Measurements from ENCODE around the gene ATRN.

ATRN gene

DNA sequence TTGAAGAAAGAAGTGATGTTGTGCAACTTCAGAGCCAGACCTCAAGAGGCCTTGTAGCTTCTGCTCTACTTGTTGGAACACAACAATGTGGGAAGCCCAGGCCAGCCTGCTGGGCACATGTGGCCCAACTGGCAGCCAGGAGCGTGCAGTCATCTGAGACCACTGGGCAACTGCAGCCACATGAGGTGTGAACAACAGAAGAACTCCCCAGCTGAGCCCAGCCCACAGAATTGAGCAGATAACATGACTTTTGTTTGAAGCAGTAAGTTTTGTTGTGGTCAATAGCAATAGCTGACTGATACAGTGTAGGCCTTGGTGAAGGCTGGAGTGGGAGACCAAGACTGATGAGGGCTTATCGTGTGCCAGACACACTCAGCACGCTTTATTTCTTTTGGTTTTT is 219.6 kb downstream of the ATRN start:
- in situ Hi-C loops (cut with HindIII; ENCODE audit: low sequenced_read_pairs): no loop called here

DNA sequence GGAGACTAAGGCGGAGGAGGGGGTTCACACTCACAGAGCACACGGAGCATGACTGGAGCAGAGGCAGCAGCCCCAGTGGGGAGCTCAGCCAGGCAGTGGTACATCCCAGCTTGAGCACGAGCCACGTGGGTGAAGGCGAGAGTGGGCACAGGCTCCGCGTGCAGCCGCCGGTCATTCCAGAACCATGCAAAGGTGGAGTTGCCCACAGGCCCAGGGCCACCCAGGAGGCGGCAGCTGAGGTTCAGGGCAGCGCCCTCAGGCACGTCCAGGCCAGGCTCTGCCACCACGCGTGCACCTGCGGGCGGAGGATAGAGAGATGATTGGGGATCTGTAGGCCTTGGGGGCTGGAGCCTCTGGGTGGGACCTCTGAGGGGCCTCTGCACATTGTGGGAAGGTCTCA is 220.5 kb downstream of the ATRN start:
- in situ Hi-C loops (cut with HindIII; ENCODE audit: low sequenced_read_pairs): no loop called here

DNA sequence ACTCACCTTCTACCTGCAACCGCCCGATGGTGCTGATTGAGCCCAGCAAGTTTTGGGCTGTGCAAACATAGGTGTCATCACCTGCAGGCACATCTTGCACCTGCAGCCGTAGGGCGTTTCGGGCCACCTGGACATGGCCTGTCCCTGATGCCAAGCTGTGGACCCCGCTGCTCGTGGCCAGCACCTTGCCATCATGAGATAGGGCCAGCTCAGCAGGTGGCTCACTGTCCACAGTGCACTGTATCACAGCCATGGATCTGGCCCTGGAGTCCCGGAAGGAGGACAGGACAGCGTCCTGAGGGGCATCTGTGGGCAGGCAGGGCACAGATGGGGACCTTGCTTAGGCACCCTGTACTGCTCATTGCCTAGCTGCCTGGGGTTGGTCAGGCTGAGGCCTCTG is 221.1 kb downstream of the ATRN start:
- in situ Hi-C loops (cut with HindIII; ENCODE audit: low sequenced_read_pairs): no loop called here

DNA sequence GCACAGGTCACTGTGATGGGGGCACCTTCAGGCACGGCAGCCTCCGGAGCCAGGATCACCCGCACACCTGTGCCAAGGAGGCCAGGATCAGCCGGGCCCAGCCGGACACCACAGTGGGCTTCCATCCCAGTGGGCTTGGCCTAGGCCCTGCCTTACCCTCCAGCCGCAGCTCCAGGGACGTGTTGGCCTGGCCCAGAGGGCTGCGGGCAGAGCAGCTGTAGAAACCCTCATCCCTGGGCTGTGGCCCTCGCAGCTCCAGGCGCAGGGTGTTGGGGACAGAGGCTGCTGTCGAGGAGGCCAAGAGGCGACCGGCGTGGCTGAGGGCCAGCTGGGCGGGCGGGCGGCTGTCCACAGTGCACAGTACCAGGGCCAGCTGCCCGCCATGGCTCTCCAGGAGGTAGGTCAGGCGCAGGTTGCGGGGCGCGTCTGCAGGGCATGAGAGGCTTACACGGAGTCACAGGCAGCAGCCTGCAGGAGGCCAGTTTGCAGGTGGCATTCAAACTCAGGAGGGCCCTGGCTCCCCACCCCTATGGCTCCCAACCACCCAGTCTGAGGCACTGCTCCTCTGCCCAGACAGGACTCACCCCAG is 222.0 kb downstream of the ATRN start:
- in situ Hi-C loops (cut with HindIII; ENCODE audit: low sequenced_read_pairs): no loop called here

DNA sequence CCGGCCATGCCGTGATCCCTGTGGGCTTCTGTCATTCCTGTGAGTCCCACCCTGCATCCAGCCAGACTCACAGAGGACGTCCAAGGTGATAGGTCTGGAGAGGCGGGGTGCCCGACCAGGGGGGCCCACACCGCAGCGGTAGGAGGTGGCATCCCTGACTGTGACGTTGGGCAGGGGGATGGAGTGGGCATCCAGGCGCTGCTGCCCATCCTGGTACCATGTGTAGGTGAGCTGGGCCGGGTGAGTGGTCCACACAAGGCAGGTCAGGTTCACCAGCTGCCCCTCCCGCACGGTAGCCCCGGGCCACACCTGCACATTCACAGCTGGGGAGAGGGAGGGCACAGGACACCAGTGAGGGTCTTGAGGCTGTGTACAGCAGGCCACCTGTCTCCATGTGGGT is 222.6 kb downstream of the ATRN start:
- in situ Hi-C loops (cut with HindIII; ENCODE audit: low sequenced_read_pairs): no loop called here

DNA sequence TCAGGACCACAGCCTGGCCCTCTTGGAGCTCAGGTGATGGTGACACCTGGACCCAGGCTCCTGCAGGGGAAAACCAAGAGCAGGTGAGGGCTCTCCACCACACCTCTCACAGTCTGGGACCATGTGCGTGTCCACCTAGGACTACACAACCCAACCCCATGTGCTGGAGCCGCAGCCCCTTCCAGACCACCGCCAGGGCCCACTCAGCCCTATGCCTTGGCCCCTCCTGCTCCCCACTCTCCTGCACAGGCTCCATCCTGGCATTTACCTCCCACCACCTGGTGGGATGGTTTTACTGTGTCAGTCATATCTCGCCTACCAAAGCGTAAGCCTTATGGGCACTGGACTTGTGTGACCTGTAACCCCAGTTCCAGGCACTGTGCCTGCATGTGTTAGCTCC is 224.0 kb downstream of the ATRN start:
- in situ Hi-C loops (cut with HindIII; ENCODE audit: low sequenced_read_pairs): no loop called here

DNA sequence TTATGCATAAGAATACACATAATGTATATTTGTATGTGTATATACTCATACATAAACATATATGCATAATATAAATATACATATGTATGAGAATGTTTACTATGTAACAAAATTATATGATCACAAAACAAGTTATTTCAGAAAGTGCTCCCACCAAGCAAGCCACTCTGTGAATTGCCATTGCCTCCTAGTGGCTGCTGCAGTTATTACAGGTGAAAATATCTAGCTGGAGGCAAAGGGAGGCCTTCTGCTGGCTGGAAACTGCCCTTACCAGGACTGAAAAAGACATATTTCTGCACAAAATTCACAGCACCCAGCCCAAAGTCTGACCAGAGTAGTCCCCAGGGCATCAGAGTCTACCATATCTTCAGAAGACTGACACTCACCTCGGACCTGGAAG is 225.4 kb downstream of the ATRN start:
- in situ Hi-C loops (cut with HindIII; ENCODE audit: low sequenced_read_pairs): no loop called here

DNA sequence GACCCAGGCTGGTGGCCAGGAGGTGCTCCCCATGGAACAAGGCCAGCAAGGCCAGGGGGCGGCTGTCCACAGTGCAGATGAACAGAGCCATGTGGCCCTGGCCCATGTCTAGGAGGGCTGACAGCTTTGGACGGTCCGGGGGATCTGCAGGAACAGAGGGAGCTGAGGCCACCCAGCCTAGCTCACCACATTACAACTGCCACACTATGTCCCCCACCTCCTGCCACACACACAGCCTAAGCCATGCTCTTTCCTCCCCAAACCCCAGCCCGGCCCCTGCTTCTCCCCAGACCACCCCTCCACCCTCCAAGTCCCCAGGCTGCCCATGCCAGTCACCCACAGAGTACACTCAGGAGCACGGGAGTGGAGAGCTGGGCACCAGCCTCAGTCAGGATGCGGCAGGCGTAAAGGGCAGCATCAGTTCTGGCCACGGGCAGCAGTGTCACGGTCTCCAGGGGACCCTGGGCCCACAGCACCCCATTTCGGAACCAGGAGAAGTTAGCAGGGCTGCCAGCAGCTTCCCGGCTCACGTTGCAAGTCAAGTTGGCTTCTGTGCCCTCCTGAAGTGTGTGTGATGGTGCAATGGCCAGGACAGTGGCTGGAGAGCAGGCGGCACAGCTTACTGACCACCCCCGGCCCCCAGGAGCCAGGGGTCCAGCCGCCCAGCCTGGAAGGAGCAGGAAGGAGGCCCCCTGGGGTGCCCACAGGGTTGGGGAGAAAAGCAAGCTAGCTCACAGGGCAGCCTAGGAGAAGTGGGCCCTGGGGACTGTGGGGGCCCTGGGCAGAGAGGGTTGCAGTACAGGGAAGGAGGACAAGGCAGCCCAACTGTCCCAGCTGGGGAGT is 226.1 kb downstream of the ATRN start:
- in situ Hi-C loops (cut with HindIII; ENCODE audit: low sequenced_read_pairs): no loop called here

DNA sequence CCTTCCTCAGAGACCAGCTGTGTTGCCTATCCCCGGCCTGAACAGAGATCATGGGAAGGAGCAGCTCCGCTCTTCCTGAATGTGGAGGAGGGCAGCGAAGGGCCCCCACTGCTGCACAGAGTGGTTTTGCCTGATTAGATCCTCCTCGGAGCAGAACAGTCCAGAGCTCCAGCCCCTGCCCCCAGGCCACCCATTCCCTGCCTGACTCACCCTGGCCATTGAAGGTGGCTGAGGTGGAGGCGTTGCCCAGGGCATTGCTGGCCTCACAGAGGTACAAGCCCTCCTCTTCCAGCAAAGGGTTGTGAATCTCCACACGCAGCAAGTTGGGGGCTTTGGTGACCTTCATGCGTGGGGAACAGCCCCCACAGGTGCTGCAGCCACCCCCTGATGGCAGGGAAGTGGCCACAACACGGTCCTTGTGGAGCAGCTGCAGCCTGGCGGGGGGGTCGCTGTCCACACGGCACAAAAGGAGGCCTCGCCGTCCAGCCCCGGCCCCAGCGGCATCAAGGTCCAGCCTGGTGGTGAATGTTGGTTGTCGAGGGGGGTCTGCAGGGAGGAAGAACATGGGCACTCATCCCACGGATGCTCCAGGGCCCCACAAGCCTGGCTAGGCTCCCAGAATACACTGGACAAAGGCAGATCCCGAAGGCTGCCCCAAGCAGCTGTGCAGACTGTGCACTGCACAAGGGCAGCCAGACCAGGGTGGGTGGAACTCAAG is 226.9 kb downstream of the ATRN start:
- in situ Hi-C loops (cut with HindIII; ENCODE audit: low sequenced_read_pairs): no loop called here

DNA sequence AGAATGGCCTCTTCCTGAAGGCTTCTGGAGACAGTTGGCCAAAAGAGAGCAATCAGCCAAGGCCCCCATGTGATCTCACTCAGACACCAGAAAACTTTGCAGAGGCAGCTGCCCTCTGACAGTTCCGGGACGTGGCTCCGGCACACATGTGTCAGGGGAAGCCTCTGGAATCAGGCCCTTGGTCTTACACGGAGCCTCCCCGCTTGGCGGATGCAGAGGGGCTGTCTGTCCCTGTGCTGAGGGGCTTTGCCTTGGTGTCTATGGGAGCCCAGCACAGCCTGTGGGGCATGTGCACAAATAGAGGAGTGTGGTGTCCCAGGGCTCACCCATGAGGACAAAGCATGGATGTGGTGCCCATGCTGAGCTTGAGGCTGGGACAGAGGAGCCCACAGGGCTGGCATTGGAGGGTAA is 227.8 kb downstream of the ATRN start:
- in situ Hi-C loops (cut with HindIII; ENCODE audit: low sequenced_read_pairs): no loop called here

DNA sequence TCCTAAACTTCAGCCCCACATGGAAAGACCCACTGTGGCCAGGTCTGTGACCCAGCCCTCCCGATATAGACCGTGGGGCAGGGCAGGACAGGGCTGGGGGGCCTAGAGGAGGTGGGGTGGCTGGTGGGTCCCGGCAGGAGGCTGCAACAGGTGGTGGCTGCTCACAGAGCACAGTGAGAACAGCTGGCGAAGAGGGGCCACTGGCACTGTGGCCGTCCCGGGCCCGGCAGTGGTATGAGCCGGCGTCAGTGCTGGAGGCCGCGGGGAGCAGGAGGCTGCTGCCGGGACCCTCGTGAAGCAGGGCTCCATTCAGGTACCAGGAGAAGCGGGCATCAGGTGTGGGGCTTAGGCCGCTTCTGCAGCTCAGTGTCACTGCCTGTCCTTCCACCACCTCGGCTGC is 228.2 kb downstream of the ATRN start:
- in situ Hi-C loops (cut with HindIII; ENCODE audit: low sequenced_read_pairs): no loop called here

Data from endothelial cell of hepatic sinusoid (primary cell).